Activated naive CD8-positive, alpha-beta T cell treated with anti-CD3 and anti-CD28 coated beads, Interleukin-2, amount 50 U/mL, for 24 hours (primary cell): Measurements from ENCODE around the gene MROH8.
"Not testable (repeated sequence)": the region's sequence is repeated elsewhere in the genome, so short reads cannot be mapped to it uniquely, and the experiment has no call there.

Source experiments
- ATAC-seq: fragments of 150-1000 bp; cut with Tn5 transposase; one replicate; pipeline ENCODE4 v1.10.0; 2021
- DNase-seq: peaks from one replicate; pipeline ENCODE4 v3.0.0; 2021
- H3K27ac Mint-ChIP-seq: one replicate; pipeline ENCODE4 v1.8.0; 2021; ENCODE audit warnings: mild to moderate bottlenecking, mixed read lengths
- H3K27me3 Mint-ChIP-seq: one replicate; pipeline ENCODE4 v1.8.0; 2021; ENCODE audit warnings: mixed read lengths
- H3K36me3 Mint-ChIP-seq: one replicate; pipeline ENCODE4 v1.8.0; 2021; ENCODE audit warnings: low read depth, mixed read lengths
- H3K4me1 Mint-ChIP-seq: one replicate; pipeline ENCODE4 v1.8.0; 2021; ENCODE audit warnings: mixed read lengths
- H3K4me3 Mint-ChIP-seq: one replicate; pipeline ENCODE4 v1.8.0; 2021; ENCODE audit warnings: mild to moderate bottlenecking, moderate library complexity, mixed read lengths
- H3K9me3 Mint-ChIP-seq: one replicate; pipeline ENCODE4 v1.8.0; 2021; ENCODE audit warnings: mixed read lengths

The MROH8 gene

GRCh38 chr20:37108676-37109075 lies 70.7 kb downstream of the MROH8 start:
- DNase-seq (no peak), ATAC-seq (no peak)
- Mint-ChIP-seq H3K27me3 (no peaks in the 10 kb centered on the region), H3K4me1 (no peaks in the 10 kb centered on the region), H3K27ac (no peak overlapping the region), H3K9me3 (no peaks in the 10 kb centered on the region), H3K36me3 (no peaks in the 10 kb centered on the region), H3K4me3 (no peak overlapping the region)

GRCh38 chr20:37102571-37102970 lies 76.8 kb downstream of the MROH8 start:
- Mint-ChIP-seq H3K36me3 (no peaks in the 10 kb centered on the region), H3K4me3 (no peak overlapping the region), H3K9me3 (no peaks in the 10 kb centered on the region), H3K27me3 (no peaks in the 10 kb centered on the region), H3K27ac (no peak overlapping the region), H3K4me1 (no peaks in the 10 kb centered on the region)
- ATAC-seq, result no peak
- DNase-seq, result no peak

GRCh38 chr20:37096415-37097041 lies 82.8 kb downstream of the MROH8 start:
- ATAC-seq (no peak), DNase-seq (no peak)
- Mint-ChIP-seq H3K4me3 (peak overlapping the region; percentile 98), H3K27me3 (no peaks in the 10 kb centered on the region), H3K27ac (peak overlapping the region; percentile 98), H3K36me3 (peaks cover 24% of the 10 kb centered on the region), H3K4me1 (peaks cover 33% of the 10 kb centered on the region), H3K9me3 (no peaks in the 10 kb centered on the region)

- H3K9me3 Mint-ChIP-seq, result no peaks in the 10 kb centered on the region
- peak within 1 kb of the TSS; percentile 98 for H3K27ac Mint-ChIP-seq
- DNase-seq (peak; percentile 89), ATAC-seq (peak; percentile 87)
- no peaks in the 10 kb centered on the region for H3K27me3 Mint-ChIP-seq
- peaks cover 31% of the 10 kb centered on the region for H3K36me3 Mint-ChIP-seq
- peak within 1 kb of the TSS; percentile 98 for H3K4me3 Mint-ChIP-seq
- peaks cover 33% of the 10 kb centered on the region for H3K4me1 Mint-ChIP-seq
Measured at GRCh38 chr20:37095599-37096414, 83.5 kb downstream of the MROH8 start, which contains the start of gene RBL1. RBL1 (minus strand) TSS chr20:37095997; CDS start chr20:37095928, 69 bp downstream.

GRCh38 chr20:37095108-37095598 lies 84.2 kb downstream of the MROH8 start:
- H3K4me1 Mint-ChIP-seq, result peaks cover 35% of the 10 kb centered on the region
- DNase-seq (no peak), ATAC-seq (peak; percentile 41)
- H3K36me3 Mint-ChIP-seq, result peaks cover 35% of the 10 kb centered on the region
- no peaks in the 10 kb centered on the region for H3K9me3 Mint-ChIP-seq
- H3K27ac Mint-ChIP-seq, result peak overlapping the region; percentile 98
- peak overlapping the region; percentile 98 for H3K4me3 Mint-ChIP-seq
- H3K27me3 Mint-ChIP-seq, result no peaks in the 10 kb centered on the region

GRCh38 chr20:37090407-37090806 lies 88.9 kb downstream of the MROH8 start:
- Mint-ChIP-seq H3K9me3 (no peaks in the 10 kb centered on the region), H3K27me3 (no peaks in the 10 kb centered on the region), H3K36me3 (peaks cover 56% of the 10 kb centered on the region), H3K4me1 (peaks cover 23% of the 10 kb centered on the region), H3K4me3 (no peak overlapping the region), H3K27ac (no peak overlapping the region)
- ATAC-seq (no peak), DNase-seq (no peak)

- Mint-ChIP-seq H3K4me1 (peaks cover 22% of the 10 kb centered on the region), H3K36me3 (peaks cover 46% of the 10 kb centered on the region), H3K27ac (peak overlapping the region; percentile 53), H3K9me3 (no peaks in the 10 kb centered on the region), H3K4me3 (no peak overlapping the region), H3K27me3 (no peaks in the 10 kb centered on the region)
- ATAC-seq (no peak), DNase-seq (peak; percentile 12)
Measured at GRCh38 chr20:37081717-37082289, 97.5 kb downstream of the MROH8 start.

- Mint-ChIP-seq H3K27ac (no peak overlapping the region), H3K36me3 (peaks cover 52% of the 10 kb centered on the region), H3K27me3 (no peaks in the 10 kb centered on the region), H3K9me3 (no peaks in the 10 kb centered on the region), H3K4me1 (peaks cover 32% of the 10 kb centered on the region), H3K4me3 (no peak overlapping the region)
- DNase-seq (no peak), ATAC-seq (no peak)
Measured at GRCh38 chr20:37077009-37077408, 102.3 kb downstream of the MROH8 start.

- Mint-ChIP-seq H3K9me3 (no peaks in the 10 kb centered on the region), H3K4me3 (no peak overlapping the region), H3K27ac (no peak overlapping the region), H3K27me3 (no peaks in the 10 kb centered on the region), H3K36me3 (peaks cover 50% of the 10 kb centered on the region), H3K4me1 (peaks cover 37% of the 10 kb centered on the region)
- no peak for ATAC-seq
- no peak for DNase-seq
Measured at GRCh38 chr20:37075932-37076685, 103.2 kb downstream of the MROH8 start.

- Mint-ChIP-seq H3K4me1 (peaks cover 22% of the 10 kb centered on the region), H3K27ac (no peak overlapping the region), H3K27me3 (no peaks in the 10 kb centered on the region), H3K36me3 (peaks cover 33% of the 10 kb centered on the region), H3K4me3 (no peak overlapping the region), H3K9me3 (no peaks in the 10 kb centered on the region)
- DNase-seq (no peak), ATAC-seq (no peak)
Measured at GRCh38 chr20:37072293-37073196, 106.8 kb downstream of the MROH8 start.

- ATAC-seq, result peak; percentile 91
- Mint-ChIP-seq H3K4me1 (peaks cover 24% of the 10 kb centered on the region), H3K9me3 (no peaks in the 10 kb centered on the region), H3K36me3 (peaks cover 37% of the 10 kb centered on the region), H3K27ac (peak overlapping the region; percentile 85), H3K27me3 (no peaks in the 10 kb centered on the region), H3K4me3 (peak overlapping the region; percentile 9)
- DNase-seq, result peak; percentile 8
Measured at GRCh38 chr20:37071481-37071911, 107.9 kb downstream of the MROH8 start.

- not testable (repeated sequence) for H3K27me3 Mint-ChIP-seq, DNase-seq, ATAC-seq, H3K4me3 Mint-ChIP-seq, H3K9me3 Mint-ChIP-seq, H3K27ac Mint-ChIP-seq
- peaks cover 20% of the 10 kb centered on the region for H3K4me1 Mint-ChIP-seq
- peaks cover 40% of the 10 kb centered on the region for H3K36me3 Mint-ChIP-seq
Measured at GRCh38 chr20:37069563-37069962, 109.8 kb downstream of the MROH8 start.

GRCh38 chr20:37066168-37066567 lies 113.2 kb downstream of the MROH8 start:
- H3K27me3 Mint-ChIP-seq, result no peaks in the 10 kb centered on the region
- H3K4me1 Mint-ChIP-seq, result peaks cover 5% of the 10 kb centered on the region
- no peak for ATAC-seq
- DNase-seq, result no peak
- peaks cover 43% of the 10 kb centered on the region for H3K36me3 Mint-ChIP-seq
- H3K4me3 Mint-ChIP-seq, result no peak overlapping the region
- H3K9me3 Mint-ChIP-seq, result no peaks in the 10 kb centered on the region
- no peak overlapping the region for H3K27ac Mint-ChIP-seq
